ENCODE data around the gene KLK15.

DNA sequence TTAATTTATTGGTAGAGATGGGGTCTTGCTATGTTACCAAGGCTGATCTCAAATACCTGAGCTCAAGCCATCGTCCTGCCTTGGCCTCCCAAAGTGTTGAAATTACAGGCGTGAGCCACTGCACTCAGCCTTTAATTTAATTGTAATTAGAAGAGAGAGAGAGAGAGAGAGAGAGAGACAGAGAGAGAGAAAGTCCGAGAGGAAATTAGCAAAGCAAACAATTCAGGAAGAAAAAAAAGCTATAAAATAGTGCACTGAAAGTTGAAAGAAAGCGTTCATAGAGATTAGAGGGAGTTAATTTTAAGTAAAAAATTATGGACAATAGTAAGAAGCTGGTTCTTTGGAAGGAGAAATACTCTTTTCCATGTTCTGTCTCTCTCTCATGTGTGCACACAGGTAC, 56.1 kb downstream of the KLK15 start:
- TF ChIP-seq POLR2AphosphoS5 (IDR thresholded peaks at IDR 0.05; ENCODE audit: low read depth, low read length) = no peak
- no peak for TF ChIP-seq FOXP2 (optimal IDR thresholded peaks at IDR 0.05; ENCODE audit: borderline replicate concordance, extremely low read depth, extremely low read length, insufficient read depth)
- TF ChIP-seq, protein P1, sequence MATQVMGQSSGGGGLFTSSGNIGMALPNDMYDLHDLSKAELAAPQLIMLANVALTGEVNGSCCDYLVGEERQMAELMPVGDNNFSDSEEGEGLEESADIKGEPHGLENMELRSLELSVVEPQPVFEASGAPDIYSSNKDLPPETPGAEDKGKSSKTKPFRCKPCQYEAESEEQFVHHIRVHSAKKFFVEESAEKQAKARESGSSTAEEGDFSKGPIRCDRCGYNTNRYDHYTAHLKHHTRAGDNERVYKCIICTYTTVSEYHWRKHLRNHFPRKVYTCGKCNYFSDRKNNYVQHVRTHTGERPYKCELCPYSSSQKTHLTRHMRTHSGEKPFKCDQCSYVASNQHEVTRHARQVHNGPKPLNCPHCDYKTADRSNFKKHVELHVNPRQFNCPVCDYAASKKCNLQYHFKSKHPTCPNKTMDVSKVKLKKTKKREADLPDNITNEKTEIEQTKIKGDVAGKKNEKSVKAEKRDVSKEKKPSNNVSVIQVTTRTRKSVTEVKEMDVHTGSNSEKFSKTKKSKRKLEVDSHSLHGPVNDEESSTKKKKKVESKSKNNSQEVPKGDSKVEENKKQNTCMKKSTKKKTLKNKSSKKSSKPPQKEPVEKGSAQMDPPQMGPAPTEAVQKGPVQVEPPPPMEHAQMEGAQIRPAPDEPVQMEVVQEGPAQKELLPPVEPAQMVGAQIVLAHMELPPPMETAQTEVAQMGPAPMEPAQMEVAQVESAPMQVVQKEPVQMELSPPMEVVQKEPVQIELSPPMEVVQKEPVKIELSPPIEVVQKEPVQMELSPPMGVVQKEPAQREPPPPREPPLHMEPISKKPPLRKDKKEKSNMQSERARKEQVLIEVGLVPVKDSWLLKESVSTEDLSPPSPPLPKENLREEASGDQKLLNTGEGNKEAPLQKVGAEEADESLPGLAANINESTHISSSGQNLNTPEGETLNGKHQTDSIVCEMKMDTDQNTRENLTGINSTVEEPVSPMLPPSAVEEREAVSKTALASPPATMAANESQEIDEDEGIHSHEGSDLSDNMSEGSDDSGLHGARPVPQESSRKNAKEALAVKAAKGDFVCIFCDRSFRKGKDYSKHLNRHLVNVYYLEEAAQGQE (IDR thresholded peaks at IDR 0.05; ENCODE audit: insufficient read depth in 1 of 2, low read depth in 2 of 2, low read length in 2 of 2) = no peak

Data from PFSK-1 (cell line).